RWPE1 (cell line): ENCODE measurements around the gene AMOTL2.

Experiments used
- CTCF ChIA-PET: fragments of 350-600 bp; sonication (Branson Sonifier 250); formaldehyde crosslinking; extraction: SDS; loops from one replicate; lab custom pipeline; 2021; lab: Yijun Ruan, JAX
- POLR2A ChIA-PET: fragments of 400-600 bp; formaldehyde crosslinking; extraction: SDS; loops from one replicate; lab custom pipeline; 2020; ENCODE audit warnings: antibody characterized with exemption; ENCODE audit not compliant: low non-redundant PET; lab: Yijun Ruan, JAX
- DNase-seq: peaks from one replicate; pipeline ENCODE4 v3.0.0; 2012; ENCODE audit warnings: low spot score
- H3K27ac ChIP-seq: fragments of 450-650 bp; 2 replicates; pipeline ENCODE4 v1.5.1; 2017
- CTCF ChIP-seq: fragments of 450-650 bp; conservative IDR thresholded peaks from 2 replicates; pipeline ENCODE4 v1.5.1; 2017; ENCODE audit warnings: low read depth, mild to moderate bottlenecking

AMOTL2 gene

GRCh38 chr3:134352031-134352671 is 22.1 kb downstream of the AMOTL2 start:
- TF ChIP-seq CTCF = no peak
- ChIA-PET CTCF (interaction anchor here (0.6 to 1.3 kb wide), 4 partner anchors 9 to 43 kb away, joined by 3 to 4 read pairs (median 3); no protein-coding TSS in a partner anchor), POLR2A (interaction anchor here (0.6 to 2.1 kb wide), 2 partner anchors 12 to 19 kb away, joined by 6 to 11 read pairs; no protein-coding TSS in a partner anchor)
- peak overlapping the region; percentile 79 for H3K27ac ChIP-seq
- DNase-seq = no peak

- peak overlapping the region; percentile 60 for H3K27ac ChIP-seq
- ChIA-PET POLR2A (no interaction called here), CTCF (interaction anchor here (1.3 kb wide), 1 partner anchor 10 kb away, joined by 3 read pairs; no protein-coding TSS in a partner anchor)
- DNase-seq = no peak
- no peak for TF ChIP-seq CTCF
Observed at GRCh38 chr3:134351427-134351826, 22.8 kb downstream of the AMOTL2 start.

- ChIA-PET POLR2A (interaction anchor here (0.5 kb wide), 1 partner anchor 138 kb away, joined by 3 read pairs; no protein-coding TSS in a partner anchor), CTCF (interaction anchor here (1.3 kb wide), 1 partner anchor 10 kb away, joined by 3 read pairs; no protein-coding TSS in a partner anchor)
- H3K27ac ChIP-seq = peak overlapping the region; percentile 60
- DNase-seq = peak; percentile 86
- no peak for TF ChIP-seq CTCF
Observed at GRCh38 chr3:134350861-134351311, 23.4 kb downstream of the AMOTL2 start.

GRCh38 chr3:134350266-134350665 is 24.0 kb downstream of the AMOTL2 start:
- TF ChIP-seq CTCF = no peak
- POLR2A ChIA-PET = interaction anchor here (0.5 kb wide), 1 partner anchor 139 kb away, joined by 3 read pairs; no protein-coding TSS in a partner anchor
- CTCF ChIA-PET = interaction anchor here (0.6 kb wide), 1 partner anchor 42 kb away, joined by 4 read pairs; no protein-coding TSS in a partner anchor
- no peak for DNase-seq
- peak overlapping the region; percentile 60 for H3K27ac ChIP-seq

- H3K27ac ChIP-seq = peak overlapping the region; percentile 53
- ChIA-PET CTCF (interaction anchor here (1.1 to 1.2 kb wide), 3 partner anchors 15 to 41 kb away, joined by 3 read pairs; no protein-coding TSS in a partner anchor), POLR2A (no interaction called here)
- no peak for TF ChIP-seq CTCF
- DNase-seq = no peak
Observed at GRCh38 chr3:134348524-134348923, 25.7 kb downstream of the AMOTL2 start.

- ChIA-PET POLR2A (no interaction called here), CTCF (interaction anchor here (0.6 kb wide), 1 partner anchor 39 kb away, joined by 3 read pairs; no protein-coding TSS in a partner anchor)
- H3K27ac ChIP-seq = no peak overlapping the region
- DNase-seq = no peak
- no peak for TF ChIP-seq CTCF
Observed at GRCh38 chr3:134347551-134347950, 26.7 kb downstream of the AMOTL2 start.
